GM18526 (cell line): ENCODE measurements around the gene AAK1.

Experiments used
- POLR2A ChIP-seq: IDR thresholded peaks from 3 replicates; pipeline ENCODE4 v1.6.1; 2011; ENCODE audit not compliant: insufficient read length; ENCODE audit errors: extremely low read depth

The AAK1 gene

DNA sequence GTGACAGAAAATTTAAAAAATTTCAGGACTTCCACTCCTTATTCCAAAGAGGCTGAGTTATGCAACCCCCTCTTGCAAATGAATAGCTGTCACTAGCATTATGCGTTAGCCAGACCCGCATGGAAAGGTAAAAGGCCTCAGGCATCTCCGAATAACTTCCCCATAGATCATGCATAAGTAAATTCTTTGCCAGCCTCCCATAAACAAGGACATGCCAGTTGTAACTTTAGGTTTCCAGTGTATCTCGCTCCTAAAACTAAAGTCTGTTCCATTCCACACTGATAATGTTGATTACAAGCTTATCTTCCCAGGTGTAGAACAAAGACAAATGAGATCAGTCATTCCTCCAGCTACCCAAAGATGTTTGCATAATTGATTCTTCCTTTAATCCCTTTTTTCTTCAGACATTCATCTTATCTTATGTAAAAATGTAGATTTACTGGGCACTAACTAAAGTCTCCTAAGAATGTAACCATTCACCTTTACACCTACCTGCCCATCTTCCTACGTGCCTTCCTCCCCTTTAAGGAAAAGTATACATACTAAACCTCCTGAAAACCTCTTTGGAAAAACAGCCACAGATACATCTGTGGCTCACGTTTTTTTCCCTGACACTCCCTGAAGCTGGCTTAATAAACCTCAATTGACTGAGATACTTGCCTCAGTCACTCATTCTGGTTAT lies 192.7 kb downstream of the AAK1 start:
- TF ChIP-seq POLR2A = no peak

DNA sequence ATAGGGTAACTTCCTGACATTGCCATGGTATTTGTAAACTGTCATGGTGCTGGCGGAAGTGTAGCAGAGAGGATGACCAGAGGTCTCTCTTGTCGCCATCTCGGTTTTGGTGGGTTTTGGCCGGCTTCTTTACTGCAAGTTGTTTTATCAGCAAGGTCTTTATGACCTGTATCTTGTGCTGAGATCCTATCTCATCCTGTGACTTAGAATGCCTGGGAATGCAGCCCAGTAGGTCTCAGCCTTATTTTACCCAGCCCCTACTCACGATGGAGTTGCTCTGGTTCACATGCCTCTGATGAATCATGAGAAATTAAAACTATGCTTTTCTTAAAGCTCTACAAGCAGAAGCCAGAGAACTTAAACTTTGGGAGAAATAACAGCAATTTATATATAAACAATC lies 193.6 kb downstream of the AAK1 start:
- no peak for TF ChIP-seq POLR2A

DNA sequence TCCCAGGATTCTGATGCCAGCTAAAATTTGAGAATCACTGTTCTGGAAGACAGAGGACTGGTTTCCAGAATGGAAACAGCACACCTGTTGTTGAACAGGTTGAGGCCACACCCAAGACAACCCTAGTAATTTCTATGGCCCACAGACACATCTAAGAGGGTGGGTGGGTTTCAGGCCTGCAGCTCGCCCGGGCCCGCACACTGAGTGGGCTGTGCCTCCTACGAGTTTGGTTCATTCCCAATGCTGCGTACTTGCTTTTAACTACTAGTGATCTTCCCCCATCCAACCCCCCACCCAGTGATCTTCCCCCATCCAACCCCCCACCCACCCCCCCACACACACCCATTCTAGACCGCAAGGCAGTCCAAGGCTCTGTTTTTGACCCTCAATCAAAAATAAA lies 205.0 kb downstream of the AAK1 start:
- no peak for TF ChIP-seq POLR2A

DNA sequence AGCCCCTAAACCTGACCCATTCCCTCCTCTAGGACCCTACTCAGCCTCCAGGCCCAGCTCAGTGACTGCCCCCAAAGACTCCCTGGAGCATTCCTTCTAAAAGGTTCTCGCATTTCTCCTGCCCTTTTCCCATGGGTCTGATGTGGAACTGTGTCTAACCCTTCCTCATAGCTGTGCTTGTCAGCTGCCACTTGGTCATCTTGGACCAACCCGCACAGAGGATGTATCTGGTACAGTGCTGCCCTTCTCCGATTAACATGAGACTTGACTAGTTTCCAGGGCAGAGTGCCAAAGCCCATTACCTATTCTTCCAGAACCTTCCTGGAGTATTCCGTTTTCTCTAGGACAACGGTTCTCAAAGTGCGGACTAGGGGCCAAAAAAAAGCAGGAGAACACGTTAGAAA lies 205.8 kb downstream of the AAK1 start:
- TF ChIP-seq POLR2A = no peak

DNA sequence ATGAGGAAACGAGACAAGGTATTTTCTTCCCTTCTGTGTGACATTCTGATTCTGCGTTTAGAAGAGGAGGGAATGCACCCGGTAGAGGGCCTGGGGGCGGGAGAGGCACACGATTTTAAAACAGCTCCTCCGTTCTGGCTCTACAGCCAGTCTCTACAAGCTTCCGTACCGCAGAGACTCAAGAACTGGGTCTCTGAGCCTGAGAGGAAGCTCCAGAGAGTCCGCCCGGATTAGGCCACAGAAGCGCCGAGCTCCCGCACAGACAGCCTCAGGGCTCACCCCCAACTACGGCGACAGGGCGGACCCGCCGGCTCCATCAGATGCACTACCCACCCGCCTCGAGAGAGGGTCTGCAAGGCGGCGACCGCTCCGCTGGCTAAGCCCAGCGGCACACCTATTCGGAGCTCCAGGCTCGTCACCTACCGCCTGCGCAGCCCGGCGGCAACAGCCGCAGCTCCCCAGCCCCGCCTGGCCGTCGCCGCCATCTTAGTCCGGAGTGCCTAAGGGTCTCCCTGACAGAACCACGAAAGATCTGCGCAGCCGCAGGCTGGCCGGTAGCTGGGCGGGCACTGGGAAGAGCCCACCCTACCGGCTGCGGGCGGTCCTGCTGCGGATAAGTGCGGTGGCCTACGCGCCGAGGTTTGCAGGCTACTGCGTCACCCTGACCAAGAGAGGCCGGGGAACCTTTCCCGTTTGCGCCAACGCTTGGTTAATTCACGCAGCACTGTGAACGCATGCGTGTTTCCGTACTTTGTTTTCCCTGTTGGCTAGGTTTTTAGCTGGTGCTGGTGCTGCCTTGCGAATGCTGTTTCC lies 206.4 kb downstream of the AAK1 start, which contains the start of gene NFU1:
Gene NFU1 (minus strand): TSS at position 498 of the 813 bp plus-strand sequence. CDS start 13 bp downstream, at position 485.
- TF ChIP-seq POLR2A = peak; percentile 94

DNA sequence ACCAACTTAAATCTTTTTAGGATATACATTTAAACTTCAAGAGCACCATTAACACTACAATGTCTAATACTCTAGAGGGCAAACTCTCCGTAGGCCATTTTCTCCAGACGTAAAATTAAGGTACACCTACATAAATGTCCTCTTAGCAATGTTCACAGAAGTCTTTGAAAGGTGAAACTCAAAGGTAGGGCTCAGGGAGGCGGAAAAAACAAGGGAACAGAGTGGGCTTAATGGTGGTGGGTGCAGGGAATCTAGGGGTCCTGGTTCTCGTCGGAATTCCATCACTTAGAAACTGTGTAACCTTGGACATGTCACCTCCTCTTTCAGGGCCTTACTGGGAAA lies 207.0 kb downstream of the AAK1 start:
- no peak for TF ChIP-seq POLR2A

DNA sequence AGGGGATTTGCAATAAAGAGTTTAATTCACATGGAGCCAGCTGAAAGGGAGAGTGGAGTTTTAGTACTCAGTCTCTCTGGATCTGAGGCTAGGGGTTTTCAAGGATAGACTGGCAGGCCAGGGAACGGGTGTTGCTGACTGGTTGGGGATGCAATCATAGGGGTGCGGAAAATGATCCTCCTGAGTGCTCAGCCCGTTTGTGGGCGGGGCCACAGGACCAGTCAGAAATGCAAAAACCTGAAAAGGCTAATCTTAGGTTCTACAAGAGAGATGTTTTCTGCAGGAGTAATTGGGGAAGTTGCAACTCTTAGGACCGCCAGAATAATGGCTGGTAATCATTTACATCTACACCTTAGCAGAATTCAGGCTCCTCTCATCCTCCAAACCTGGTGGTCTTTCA lies 208.8 kb downstream of the AAK1 start:
- TF ChIP-seq POLR2A = no peak

DNA sequence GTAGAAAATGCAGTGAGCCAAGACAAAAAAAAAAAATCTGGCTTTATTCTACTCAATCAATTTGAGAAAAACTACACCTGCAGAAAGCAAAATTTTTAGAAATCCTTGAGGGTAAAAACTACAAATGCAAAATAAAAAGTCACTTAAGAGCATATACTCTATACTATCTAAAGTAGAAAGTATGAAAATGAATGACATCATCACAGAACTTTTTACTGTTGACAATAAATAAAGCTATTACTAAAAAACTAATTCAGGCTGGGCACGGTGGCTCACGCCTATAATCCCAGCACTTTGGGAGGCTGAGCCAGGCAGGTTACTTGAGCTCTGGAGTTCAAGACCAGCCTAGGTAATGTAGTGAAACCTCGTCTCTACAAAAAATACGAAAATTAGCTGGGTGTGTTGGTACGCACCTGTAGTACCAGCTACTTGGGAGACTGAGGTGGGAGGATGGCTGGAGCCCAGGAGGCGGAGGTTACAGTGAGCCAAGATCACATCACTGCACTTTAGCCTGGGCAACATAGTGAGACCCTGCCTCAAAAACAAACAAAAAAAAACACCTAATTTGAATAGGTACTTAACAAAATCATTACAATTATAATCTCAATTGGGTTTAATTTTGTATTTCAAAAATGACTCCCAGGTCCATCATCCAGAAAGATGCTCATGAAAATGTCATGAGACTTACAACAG lies 213.9 kb downstream of the AAK1 start:
- TF ChIP-seq POLR2A = no peak

DNA sequence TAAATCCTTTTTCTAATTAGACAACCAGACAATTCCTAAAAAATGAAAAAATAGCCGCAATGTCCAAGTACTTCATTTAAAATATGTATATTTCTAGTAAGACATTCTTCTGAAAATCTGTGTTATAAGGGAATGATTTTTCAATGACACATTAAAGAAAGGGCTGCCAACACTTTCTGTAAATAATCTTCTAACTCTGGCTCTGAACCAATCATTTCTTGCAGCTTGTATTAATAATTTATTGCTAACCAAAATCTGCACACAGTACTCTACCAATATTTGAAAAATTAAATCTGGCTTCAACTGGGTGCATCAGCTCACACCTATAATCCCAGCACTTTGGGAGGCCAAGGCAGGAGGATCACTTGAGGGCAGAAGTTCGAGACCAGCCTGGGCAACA lies 214.6 kb downstream of the AAK1 start:
- TF ChIP-seq POLR2A = no peak

DNA sequence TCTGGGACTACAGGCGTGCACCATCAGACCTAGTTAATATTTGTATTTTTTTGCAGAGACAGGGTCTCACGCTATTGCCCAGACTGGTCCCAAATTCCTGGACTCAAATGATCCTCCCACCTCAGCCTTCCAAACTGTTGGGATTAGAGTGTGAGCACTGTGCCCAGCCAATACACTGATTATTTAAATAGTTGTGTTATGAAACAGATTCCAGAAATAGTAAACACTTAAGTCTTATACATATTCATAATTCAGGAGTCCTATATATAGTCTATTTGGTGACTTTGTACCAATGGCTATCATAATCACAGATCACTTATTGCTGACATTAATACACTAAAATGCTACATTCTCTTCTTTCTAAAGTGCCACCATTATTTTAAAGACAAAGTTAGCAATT lies 219.1 kb downstream of the AAK1 start:
- TF ChIP-seq POLR2A = no peak

DNA sequence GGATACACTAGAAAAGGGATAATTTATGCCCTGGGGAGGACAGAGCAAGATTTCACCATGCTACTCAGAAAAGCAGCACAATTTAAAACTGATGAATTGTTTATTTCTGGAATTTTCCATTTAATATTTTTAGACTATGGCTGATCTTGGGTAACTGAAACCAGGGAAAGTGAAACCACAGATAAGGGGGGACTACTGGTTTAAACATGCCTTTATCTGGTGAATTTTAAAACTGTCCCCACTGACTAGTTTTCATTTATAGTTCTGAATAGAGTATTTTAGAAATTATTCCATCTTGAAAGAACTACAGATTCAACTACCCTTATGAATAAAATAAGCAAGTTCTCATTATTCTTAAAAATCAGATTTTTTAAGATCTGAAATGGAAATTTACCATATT lies 221.3 kb downstream of the AAK1 start:
- no peak for TF ChIP-seq POLR2A

DNA sequence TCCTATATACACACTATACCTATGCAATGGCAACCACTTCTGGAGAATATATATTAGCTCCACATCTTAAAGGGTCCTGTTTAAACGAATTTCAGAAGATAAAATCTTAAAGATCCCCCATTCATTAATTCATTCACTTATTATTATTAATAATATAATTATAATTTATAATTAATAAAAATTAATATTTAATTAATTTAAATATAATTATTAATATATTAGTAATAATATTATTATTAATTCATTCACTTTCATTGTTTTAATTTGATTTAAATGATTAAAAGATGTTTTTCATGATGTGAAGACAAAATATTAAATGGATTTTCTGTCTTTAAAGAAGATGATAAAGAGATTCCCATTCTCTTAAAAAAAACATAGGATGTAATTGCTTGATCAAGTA lies 227.4 kb downstream of the AAK1 start:
- no peak for TF ChIP-seq POLR2A
